ENCODE measurements around the gene SYNM.

DNA sequence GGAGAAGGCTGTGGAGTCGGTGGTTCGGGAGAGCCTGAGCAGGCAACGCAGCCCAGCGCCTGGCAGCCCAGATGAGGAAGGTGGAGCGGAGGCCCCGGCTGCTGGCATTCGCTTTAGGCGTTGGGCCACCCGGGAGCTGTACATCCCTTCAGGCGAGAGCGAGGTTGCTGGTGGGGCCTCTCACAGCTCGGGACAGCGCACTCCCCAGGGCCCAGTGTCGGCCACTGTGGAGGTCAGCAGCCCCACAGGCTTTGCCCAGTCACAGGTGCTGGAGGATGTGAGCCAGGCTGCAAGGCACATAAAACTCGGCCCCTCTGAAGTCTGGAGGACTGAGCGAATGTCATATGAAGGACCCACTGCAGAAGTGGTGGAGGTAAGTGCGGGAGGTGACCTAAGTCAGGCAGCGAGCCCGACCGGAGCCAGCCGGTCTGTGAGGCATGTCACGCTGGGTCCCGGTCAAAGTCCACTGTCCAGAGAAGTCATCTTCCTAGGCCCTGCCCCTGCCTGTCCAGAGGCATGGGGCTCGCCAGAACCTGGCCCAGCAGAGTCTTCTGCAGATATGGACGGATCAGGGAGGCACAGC lies 26.7 kb downstream of the SYNM start:
- no peak for TF ChIP-seq EZH2 (optimal IDR thresholded peaks at IDR 0.05; ENCODE audit: low read depth, low read length)
- TF ChIP-seq, protein P1, sequence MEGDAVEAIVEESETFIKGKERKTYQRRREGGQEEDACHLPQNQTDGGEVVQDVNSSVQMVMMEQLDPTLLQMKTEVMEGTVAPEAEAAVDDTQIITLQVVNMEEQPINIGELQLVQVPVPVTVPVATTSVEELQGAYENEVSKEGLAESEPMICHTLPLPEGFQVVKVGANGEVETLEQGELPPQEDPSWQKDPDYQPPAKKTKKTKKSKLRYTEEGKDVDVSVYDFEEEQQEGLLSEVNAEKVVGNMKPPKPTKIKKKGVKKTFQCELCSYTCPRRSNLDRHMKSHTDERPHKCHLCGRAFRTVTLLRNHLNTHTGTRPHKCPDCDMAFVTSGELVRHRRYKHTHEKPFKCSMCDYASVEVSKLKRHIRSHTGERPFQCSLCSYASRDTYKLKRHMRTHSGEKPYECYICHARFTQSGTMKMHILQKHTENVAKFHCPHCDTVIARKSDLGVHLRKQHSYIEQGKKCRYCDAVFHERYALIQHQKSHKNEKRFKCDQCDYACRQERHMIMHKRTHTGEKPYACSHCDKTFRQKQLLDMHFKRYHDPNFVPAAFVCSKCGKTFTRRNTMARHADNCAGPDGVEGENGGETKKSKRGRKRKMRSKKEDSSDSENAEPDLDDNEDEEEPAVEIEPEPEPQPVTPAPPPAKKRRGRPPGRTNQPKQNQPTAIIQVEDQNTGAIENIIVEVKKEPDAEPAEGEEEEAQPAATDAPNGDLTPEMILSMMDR (IDR thresholded peaks at IDR 0.05; ENCODE audit: low read length), result no peak
